Esophagus squamous epithelium (tissue), 4 donors: ENCODE results near the gene STK17A.

Experiments used
- CTCF ChIP-seq, 6 experiments: fragments of 450-650 bp in 4 of 6; fragments of 200-600 bp in 2 of 6; sonication (generic) in 2 of 6; IDR thresholded peaks; one replicate each; pipeline ENCODE4 v1.5.1; 2016 to 2019; ENCODE audit warnings: antibody characterized with exemption in 6 of 6, mild to moderate bottlenecking in 4 of 6, moderate library complexity in 4 of 6
- POLR2A ChIP-seq, 4 donors: fragments of 450-650 bp; IDR thresholded peaks; one replicate each; pipeline ENCODE4 v1.6.1; 2017; ENCODE audit warnings: antibody characterized with exemption in 4 of 4, mild to moderate bottlenecking in 4 of 4, moderate library complexity in 3 of 4

GRCh38 chr7:43560742-43561330 is 22.1 kb upstream of the STK17A start:
- no peak for TF ChIP-seq CTCF (IDR thresholded peaks at IDR 0.05)
- TF ChIP-seq POLR2A (IDR thresholded peaks at IDR 0.05) = no peak
